NK-92 (cell line): Measurements from ENCODE around the gene BRD3OS.
"Not testable (repeated sequence)": the region's sequence is repeated elsewhere in the genome, so short reads cannot be mapped to it uniquely, and the experiment has no call there.

Experiments
- DNase-seq: peaks from one replicate; lab custom pipeline; 2025; ENCODE audit not compliant: unreplicated experiment; lab: John Stamatoyannopoulos, UW

BRD3OS gene

GRCh38 chr9:133988771-133989170, 36.5 kb upstream of the BRD3OS start:
- DNase-seq = not testable (repeated sequence)

GRCh38 chr9:133989625-133990365, 35.5 kb upstream of the BRD3OS start:
- no peak for DNase-seq

- DNase-seq = no peak
These were observed 34.7 kb upstream of the BRD3OS start for GRCh38 chr9:133990366-133991213.

GRCh38 chr9:133991214-133991921, 33.9 kb upstream of the BRD3OS start:
- DNase-seq = no peak

GRCh38 chr9:133991964-133992779, 33.1 kb upstream of the BRD3OS start, which contains the start of gene VAV2:
VAV2 (minus strand) TSS chr9:133992324; CDS start chr9:133992278, 46 bp downstream.
- DNase-seq = no peak

GRCh38 chr9:133992780-133993634, 32.3 kb upstream of the BRD3OS start:
- no peak for DNase-seq

- no peak for DNase-seq
These were observed 31.5 kb upstream of the BRD3OS start for GRCh38 chr9:133993635-133994253.

- no peak for DNase-seq
These were observed 30.8 kb upstream of the BRD3OS start for GRCh38 chr9:133994353-133995011.

- no peak for DNase-seq
These were observed 30.0 kb upstream of the BRD3OS start for GRCh38 chr9:133995012-133995896.

- DNase-seq = no peak
These were observed 28.5 kb upstream of the BRD3OS start for GRCh38 chr9:133996531-133997520.

GRCh38 chr9:133997584-133997983, 27.7 kb upstream of the BRD3OS start:
- no peak for DNase-seq

GRCh38 chr9:133998915-133999595, 26.2 kb upstream of the BRD3OS start:
- DNase-seq = no peak

- DNase-seq = no peak
These were observed 25.4 kb upstream of the BRD3OS start for GRCh38 chr9:133999851-134000265.

- DNase-seq = no peak
These were observed 22.5 kb upstream of the BRD3OS start for GRCh38 chr9:134002796-134003195.

- no peak for DNase-seq
These were observed 22.0 kb upstream of the BRD3OS start for GRCh38 chr9:134003237-134003636.
